ENCODE measurements around the gene AKR1E2. TPM values are rescaled to one million over a fixed set of nuclear protein-coding genes. Genes with fewer than 3 reads are reported as not detected.

AKR1E2 gene
- total RNA-seq, 6 experiments from 2014 or later = 0.37 to 3.5 (median 1.6) TPM

GRCh38 chr10:4851846-4852245 lies 25.8 kb downstream of the AKR1E2 start:
- peak; percentile 88 to 96 (median 92) for DNase-seq

GRCh38 chr10:4865945-4866661 lies 40.1 kb downstream of the AKR1E2 start:
- Histone ChIP-seq H3K4me1 (no peaks in the 10 kb centered on the region), H3K27me3 (no peaks in the 10 kb centered on the region), H3K27ac (no peak overlapping the region), H3K4me3 (no peak overlapping the region), H3K9me3 (no peaks in the 10 kb centered on the region), H3K36me3 (no peaks in the 10 kb centered on the region)
- TF ChIP-seq POLR2A (IDR thresholded peaks at IDR 0.05) (no peak), CTCF (IDR thresholded peaks at IDR 0.05) (no peak)
- 71% methylated on average over 7 of the region's 7 CpGs for WGBS (ENCODE audit: insufficient coverage, low coverage, low lambda C conversion rate, missing lambda C conversion rate)
- DNase-seq = no peak
- ATAC-seq = peak in 3 of 4 donors; percentile 30 to 69 (median 43)
- intact Hi-C loops (cut with DNase I) = no loop called here

More at GRCh38 chr10:4851846-4852245, 25.8 kb downstream of the AKR1E2 start:
- ATAC-seq = peak; percentile 66 to 84 (median 71)
- Histone ChIP-seq H3K9me3 (no peaks in the 10 kb centered on the region), H3K27me3 (no peaks in the 10 kb centered on the region), H3K4me3 (no peak overlapping the region), H3K4me1 (peaks cover 0 to 33% (median 13%) of the 10 kb centered on the region in 4 donors), H3K27ac (peak overlapping the region; percentile 52 to 92 (median 88)), H3K36me3 (no peaks in the 10 kb centered on the region)
- 23% methylated on average over 6 of the region's 6 CpGs for whole genome bisulfite sequencing (ENCODE audit: insufficient coverage, low coverage, low lambda C conversion rate, missing lambda C conversion rate)
- intact Hi-C loops (cut with DNase I) = no loop called here
- TF ChIP-seq CTCF (IDR thresholded peaks at IDR 0.05) = peak in 1 of 4 donors; percentile 17
- no peak for TF ChIP-seq POLR2A (IDR thresholded peaks at IDR 0.05)

GRCh38 chr10:4867109-4867519 lies 41.1 kb downstream of the AKR1E2 start:
- ATAC-seq (no peak), DNase-seq (no peak)
- no peak overlapping the region for H3K4me3 ChIP-seq
- no peaks in the 10 kb centered on the region for H3K9me3 ChIP-seq
- H3K27ac ChIP-seq = no peak overlapping the region
- no peak for TF ChIP-seq POLR2A (IDR thresholded peaks at IDR 0.05)
- no peak for TF ChIP-seq CTCF (IDR thresholded peaks at IDR 0.05)
- peaks cover 0 to 4% (median 0%) of the 10 kb centered on the region in 4 donors for H3K36me3 ChIP-seq
- H3K4me1 ChIP-seq = no peaks in the 10 kb centered on the region
- intact Hi-C loops (cut with DNase I) = no loop called here
- no peaks in the 10 kb centered on the region for H3K27me3 ChIP-seq
- 78% methylated on average over 2 of the region's 2 CpGs for WGBS (ENCODE audit: insufficient coverage, low coverage, low lambda C conversion rate, missing lambda C conversion rate)

- 72% methylated on average over 9 of the region's 9 CpGs for WGBS (ENCODE audit: insufficient coverage, low coverage, low lambda C conversion rate, missing lambda C conversion rate)
- Histone ChIP-seq H3K9me3 (no peaks in the 10 kb centered on the region), H3K36me3 (peaks cover 0 to 10% (median 0%) of the 10 kb centered on the region in 4 donors), H3K4me3 (no peak overlapping the region), H3K27ac (peak overlapping the region in 1 of 3 donors; percentile 20), H3K4me1 (no peaks in the 10 kb centered on the region), H3K27me3 (no peaks in the 10 kb centered on the region)
- TF ChIP-seq POLR2A (IDR thresholded peaks at IDR 0.05) = no peak
- TF ChIP-seq CTCF (IDR thresholded peaks at IDR 0.05) = no peak
- intact Hi-C loops (cut with DNase I) = no loop called here
- ATAC-seq (peak; percentile 35 to 87 (median 63)), DNase-seq (no peak)
These were observed 41.7 kb downstream of the AKR1E2 start for GRCh38 chr10:4867520-4868356.
